IPS DF 19.7 (cell line): ENCODE measurements around the gene TDO2.
"Not testable (repeated sequence)": the region's sequence is repeated elsewhere in the genome, so short reads cannot be mapped to it uniquely, and the experiment has no call there.

Experiments used
- DNase-seq: peaks from one replicate; pipeline ENCODE4 v3.0.0-alpha.2; 2013; ENCODE audit warnings: low read depth, low spot score

Gene TDO2

GRCh38 chr4:155907556-155907955 is 4.1 kb downstream of the TDO2 start:
- no peak for DNase-seq

DNA sequence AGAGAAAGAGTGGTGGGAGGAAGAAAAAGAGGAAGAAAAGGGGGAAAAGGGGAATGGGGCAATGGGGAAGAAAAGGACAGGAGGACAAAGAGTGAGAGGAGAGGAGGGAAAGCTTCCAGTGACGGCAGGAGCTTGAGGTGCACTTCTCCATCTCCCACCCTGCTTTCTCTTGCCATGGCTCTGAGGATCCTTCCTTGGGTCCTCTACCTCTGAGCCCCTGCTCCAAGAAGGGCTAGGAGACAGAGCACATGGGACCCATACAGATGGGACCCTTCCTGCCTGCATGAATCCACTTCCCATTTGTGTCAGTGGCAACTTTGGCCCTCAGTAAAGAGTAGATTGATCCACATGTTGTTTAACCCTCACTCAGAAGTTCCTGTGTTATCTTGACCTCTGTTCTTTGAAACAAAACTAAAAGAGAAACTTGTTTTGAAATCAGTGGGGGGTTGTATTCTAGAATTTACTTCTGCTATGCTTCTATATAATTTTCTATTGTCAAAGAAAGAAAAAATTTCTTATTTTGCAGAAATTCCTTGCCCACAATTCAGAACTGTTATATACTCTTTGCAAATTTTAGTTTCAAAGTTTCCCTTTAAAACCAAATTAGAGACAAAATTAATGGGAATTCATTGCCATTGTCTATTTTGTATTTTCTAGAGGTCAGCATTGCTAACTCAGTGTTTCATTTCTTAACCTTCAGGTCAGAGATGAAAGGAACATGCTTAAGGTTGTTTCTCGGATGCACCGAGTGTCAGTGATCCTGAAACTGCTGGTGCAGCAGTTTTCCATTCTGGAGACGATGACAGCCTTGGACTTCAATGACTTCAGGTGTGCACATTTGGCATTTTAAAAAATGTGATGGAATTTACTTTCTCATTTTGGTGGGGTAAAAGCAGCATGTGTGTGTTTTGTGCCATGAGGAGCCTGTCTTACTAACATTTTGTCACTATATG is 5.0 kb downstream of the TDO2 start:
- DNase-seq: no peak

DNA sequence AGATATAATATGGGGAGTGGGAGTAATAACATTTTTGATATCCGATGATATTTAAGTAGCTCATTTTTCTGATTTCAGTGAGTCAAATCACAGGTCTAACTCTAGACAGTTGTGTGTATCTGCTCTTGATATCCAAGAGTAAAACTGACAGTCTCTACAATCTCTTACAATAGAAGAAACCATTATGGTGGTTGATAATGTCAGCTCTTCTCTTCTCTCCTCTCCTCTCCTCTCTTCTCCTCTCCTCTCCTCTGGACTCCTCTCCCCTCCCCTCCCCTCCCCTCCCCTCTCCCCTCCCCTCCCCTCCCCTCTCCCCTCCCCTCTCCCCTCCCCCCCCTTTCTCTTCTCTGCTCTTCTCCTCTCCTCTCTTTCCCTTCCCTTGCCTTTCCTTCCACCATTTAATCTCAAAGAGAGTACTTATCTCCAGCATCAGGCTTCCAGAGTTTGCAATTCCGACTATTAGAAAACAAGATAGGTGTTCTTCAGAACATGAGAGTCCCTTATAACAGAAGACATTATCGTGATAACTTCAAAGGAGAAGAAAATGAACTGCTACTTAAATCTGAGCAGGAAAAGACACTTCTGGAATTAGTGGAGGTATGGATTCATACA is 6.2 kb downstream of the TDO2 start:
- no peak for DNase-seq

DNA sequence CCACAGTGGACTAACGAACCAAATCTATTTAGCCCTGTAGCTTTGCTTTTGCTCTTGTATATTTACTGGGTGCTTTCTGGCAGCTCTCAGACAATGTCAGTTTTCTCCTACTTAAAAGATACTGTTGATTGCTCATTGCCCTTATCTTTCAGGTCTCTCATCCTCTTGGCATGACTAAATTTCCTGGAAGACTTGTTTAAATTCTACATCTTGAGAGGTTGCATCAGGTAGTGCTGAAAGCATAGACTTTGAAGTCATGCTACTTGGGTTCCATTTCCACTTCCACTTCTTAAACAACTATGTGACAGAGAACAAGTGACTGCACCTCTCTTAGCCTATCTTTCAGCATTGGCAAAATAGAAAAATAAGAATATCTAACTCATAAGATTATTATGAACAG is 8.4 kb downstream of the TDO2 start:
- no peak for DNase-seq

DNA sequence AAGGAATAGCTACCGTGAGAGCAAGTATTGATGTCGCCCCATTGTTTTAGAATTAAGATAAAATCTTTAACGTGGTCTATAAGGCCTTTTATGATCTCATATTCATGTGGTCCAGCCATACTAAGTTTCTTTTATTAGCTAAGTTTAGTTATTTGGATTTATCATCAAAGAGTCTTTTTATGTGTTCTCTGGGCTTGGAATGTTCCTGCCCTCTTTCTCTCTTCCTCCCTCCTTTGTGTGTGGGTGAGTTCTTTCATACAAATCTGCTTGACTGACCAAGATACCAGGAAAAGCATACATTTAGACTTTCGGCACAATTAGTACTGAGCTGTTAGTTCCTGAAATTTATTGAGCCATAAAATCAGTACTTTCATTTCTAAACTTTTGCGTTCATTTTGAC is 11.3 kb downstream of the TDO2 start:
- DNase-seq: no peak

GRCh38 chr4:155921597-155921996 is 18.1 kb downstream of the TDO2 start:
- no peak for DNase-seq

- DNase-seq: no peak
These were observed 21.1 kb downstream of the TDO2 start for GRCh38 chr4:155924637-155925036.

- DNase-seq: no peak
These were observed 26.3 kb downstream of the TDO2 start for GRCh38 chr4:155929833-155930232.

GRCh38 chr4:155930330-155930729 is 26.8 kb downstream of the TDO2 start:
- no peak for DNase-seq

DNA sequence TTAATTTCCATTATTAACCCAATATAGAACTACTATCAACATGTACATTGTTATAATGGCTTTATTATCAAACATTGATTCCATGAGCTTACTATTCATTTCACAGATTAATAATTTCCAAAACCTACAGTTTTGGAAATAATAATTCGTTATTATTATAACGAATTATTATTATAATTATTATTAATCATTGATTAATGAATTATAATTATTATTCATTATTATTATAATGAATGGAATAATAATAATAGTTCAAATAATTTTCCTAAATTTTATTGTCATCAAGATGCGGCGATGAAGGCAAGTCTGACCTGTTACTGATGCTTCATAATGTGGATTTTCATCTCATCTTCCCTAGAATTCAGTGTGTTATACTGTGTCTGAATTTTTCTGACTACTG is 28.1 kb downstream of the TDO2 start:
- DNase-seq: no peak

DNA sequence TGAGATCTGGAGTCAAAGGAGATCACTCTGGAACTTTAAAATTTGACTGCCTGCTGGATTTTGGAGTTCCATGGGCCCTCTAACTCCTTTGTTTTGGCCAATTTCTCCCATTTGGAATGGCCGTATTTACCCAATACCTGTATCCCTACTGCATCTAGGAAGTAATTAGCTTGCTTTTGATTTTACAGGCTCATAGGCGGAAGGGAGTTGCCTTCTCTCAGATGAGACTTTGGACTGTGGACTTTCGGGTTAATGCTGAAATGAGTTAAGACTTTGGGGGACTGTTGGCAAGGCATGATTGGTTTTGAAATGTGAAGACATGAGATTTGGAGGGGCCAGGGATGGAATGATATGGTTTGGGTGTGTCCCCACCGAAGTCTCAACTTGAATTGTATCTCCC is 31.1 kb downstream of the TDO2 start:
- DNase-seq: not testable (repeated sequence)

GRCh38 chr4:155935389-155935986 is 32.0 kb downstream of the TDO2 start:
- DNase-seq: no peak

- DNase-seq: no peak
These were observed 37.7 kb downstream of the TDO2 start for GRCh38 chr4:155941085-155941790.

DNA sequence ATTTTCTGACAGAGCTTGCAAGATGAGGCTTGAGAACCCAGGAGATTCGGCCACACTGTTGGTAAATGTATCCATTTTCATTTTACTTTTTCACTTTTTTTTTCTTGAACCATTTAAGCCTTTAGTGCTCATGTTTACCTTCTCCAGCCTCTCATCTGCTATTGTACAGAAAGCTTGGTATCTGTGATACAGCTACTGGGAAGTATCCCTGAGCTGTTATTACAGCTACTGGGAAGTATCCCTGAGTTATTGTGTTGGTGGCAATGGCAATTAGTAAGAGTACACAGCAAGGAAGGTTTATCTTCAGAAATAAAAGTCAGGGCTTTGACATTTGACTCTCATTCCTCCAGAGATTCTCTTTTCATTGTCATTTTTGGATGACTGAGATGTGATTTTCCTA is 38.3 kb downstream of the TDO2 start:
- DNase-seq: no peak

DNA sequence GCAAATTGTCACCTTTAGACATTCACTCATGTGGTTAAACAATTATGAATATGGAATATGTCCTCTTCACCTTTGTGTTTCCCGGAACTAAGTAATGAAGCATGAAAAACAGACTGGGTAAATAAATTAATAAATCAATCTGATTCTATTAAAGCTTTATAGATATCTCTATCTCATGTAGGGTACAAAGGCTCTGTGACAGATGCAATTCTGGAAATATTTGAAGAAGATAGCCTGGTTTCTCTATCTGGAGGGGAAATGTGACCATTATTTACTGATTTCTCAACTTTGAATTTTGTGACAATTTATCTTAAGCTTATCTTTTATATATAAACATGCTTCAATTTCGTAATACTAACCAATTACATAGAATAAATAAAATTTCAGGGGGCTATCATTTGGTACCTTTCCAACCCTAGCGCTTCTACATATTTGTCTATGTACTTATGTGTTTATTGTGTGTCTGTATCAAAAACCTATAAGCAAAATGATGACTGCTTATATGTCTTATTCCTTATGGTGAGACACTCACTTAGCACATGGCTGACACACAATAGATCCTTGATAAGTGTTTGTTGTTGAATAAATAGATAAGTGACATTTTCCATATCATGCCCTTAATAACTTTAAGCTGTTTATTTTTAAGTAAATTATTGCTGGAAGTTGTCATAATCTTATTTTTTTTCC is 40.3 kb downstream of the TDO2 start:
- DNase-seq: no peak

DNA sequence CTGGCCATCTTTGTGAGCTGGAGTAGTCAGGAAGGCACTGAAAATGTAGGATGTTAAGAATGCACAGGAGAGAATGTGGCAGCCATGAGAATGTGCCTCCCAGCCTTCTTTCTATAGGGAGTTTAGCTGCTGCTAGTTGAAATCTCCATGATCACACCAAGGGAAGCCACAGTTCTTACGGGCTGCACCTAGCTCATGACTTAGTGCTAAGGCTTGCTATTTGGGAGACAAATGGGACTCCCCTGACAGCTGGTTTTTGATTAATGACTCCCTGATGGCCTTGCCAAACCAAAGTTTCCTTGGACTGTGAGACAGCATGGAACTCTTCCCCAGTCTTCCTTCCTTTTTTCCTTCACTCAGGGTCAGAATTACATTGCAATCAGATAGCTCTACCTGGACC is 41.0 kb downstream of the TDO2 start:
- no peak for DNase-seq

DNA sequence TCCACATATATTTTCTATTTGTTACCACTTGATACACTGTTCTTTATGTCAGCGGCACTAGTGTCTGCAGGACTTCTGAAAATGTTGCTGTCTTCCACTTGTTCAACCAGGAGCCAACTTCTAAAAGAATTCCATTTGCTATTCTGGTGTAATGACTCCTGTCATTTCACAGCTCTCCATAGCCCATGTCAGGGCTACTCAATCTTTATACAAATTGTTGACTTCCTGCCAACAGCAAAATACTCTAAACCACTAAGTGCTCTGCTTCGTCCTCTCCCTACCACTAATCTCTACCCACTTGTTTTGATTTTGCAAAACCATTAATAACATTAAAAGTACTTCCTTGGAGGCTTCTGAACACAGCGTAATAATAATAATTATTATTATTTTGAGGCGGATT is 43.0 kb downstream of the TDO2 start:
- no peak for DNase-seq

DNA sequence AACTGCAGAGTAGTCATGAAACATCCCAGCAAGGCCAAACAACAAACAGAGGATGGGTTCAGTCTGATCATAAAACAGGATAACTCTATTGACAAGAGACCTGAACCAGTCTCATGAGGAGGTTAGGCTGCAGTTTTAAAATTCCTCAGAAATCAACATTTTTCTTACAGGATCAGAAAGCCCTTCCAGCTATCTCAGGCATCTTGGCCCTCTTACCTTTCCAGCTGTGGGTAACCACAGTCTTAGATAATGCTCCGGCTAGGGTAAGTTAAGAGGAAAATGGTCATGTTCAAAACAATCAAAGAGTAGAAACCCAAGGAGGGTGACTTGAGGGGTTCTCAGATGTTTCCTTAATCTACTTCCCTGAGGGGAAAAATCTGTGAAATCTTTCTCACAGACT is 45.0 kb downstream of the TDO2 start:
- DNase-seq: no peak

GRCh38 chr4:155950461-155950860 is 47.0 kb downstream of the TDO2 start:
- no peak for DNase-seq

GRCh38 chr4:155952501-155952901 is 49.0 kb downstream of the TDO2 start:
- DNase-seq: no peak
